Ectodermal cell (in vitro differentiated cells): Measurements from ENCODE around the gene TP53TG5.

Source experiments
- H3K27ac ChIP-seq: 2 replicates; pipeline ENCODE4 v1.7.0; 2013; ENCODE audit warnings: mild to moderate bottlenecking, low read depth, low read length; ENCODE audit not compliant: insufficient read depth, poor library complexity, severe bottlenecking
- H3K27me3 ChIP-seq: 2 replicates; pipeline ENCODE4 v1.7.0; 2013; ENCODE audit warnings: mild to moderate bottlenecking, low read length; ENCODE audit not compliant: insufficient read depth, control insufficient read depth, poor library complexity, severe bottlenecking
- H3K36me3 ChIP-seq: one replicate; pipeline ENCODE4 v1.7.0; 2013; ENCODE audit warnings: low read length; ENCODE audit not compliant: control insufficient read depth, insufficient read depth
- H3K4me1 ChIP-seq: one replicate; pipeline ENCODE4 v1.7.0; 2013; ENCODE audit warnings: low read length; ENCODE audit not compliant: control insufficient read depth, insufficient read depth
- H3K4me3 ChIP-seq: 2 replicates; pipeline ENCODE4 v1.7.0; 2013; ENCODE audit warnings: low read depth, low read length, control low read depth; ENCODE audit not compliant: insufficient read depth
- H3K9me3 ChIP-seq: 2 replicates; pipeline ENCODE4 v1.7.0; 2013; ENCODE audit warnings: mild to moderate bottlenecking, low read length, moderate library complexity; ENCODE audit not compliant: control insufficient read depth
- whole genome bisulfite sequencing, 2 experiments: methylation state at CpG; one replicate each; pipeline ENCODE4 v1.1.7; 2013; ENCODE audit warnings: missing lambda C conversion rate in 2 of 2; 5-methylcytosine and 5-hydroxymethylcytosine counted together

The TP53TG5 gene

GRCh38 chr20:45322952-45323383 is 55.2 kb downstream of the TP53TG5 start:
- WGBS, 2 experiments, result 73 to 76% methylated on average over 7 of the region's 7 CpGs

More at GRCh38 chr20:45322952-45323383, 55.2 kb downstream of the TP53TG5 start:
- no peaks in the 10 kb centered on the region for H3K36me3 ChIP-seq
- no peaks in the 10 kb centered on the region for H3K27me3 ChIP-seq
- H3K4me1 ChIP-seq, result peaks cover 9% of the 10 kb centered on the region
- H3K4me3 ChIP-seq, result no peak overlapping the region
- no peak overlapping the region for H3K27ac ChIP-seq
- no peaks in the 10 kb centered on the region for H3K9me3 ChIP-seq
